Measurements from ENCODE around the gene TBX2. TPM values are rescaled to one million over a fixed set of nuclear protein-coding genes. Genes with fewer than 3 reads are reported as not detected.

TBX2 gene
- total and polyA plus RNA-seq, 2 of the 4 experiments (the other 2 are of a cell fraction): 20.1 to 64.1 TPM

GRCh38 chr17:61385577-61386236, 13.9 kb upstream of the TBX2 start:
- in situ Hi-C loops (cut with MboI; ENCODE audit: low sequenced_read_pairs): no loop called here
- H3K79me1 ChIP-seq (ENCODE audit: low read depth in 1 of 2, low read length in 2 of 2): peaks cover 4 to 60% of the 10 kb centered on the region in 2 experiments; a peak in 3 of 4 replicates
- no peak for ATAC-seq (ENCODE audit: low read depth)
- H3K9ac ChIP-seq (ENCODE audit: low read depth, low read length): no peak overlapping the region
- H3K27me3 ChIP-seq (ENCODE audit: control insufficient read depth, insufficient read depth, low read length): no peaks in the 10 kb centered on the region
- no peak overlapping the region for H3K23ac ChIP-seq (ENCODE audit: low read depth, low read length)
- no TSS peak for BruUV-seq (replicated peaks)
- dilution Hi-C loops (cut with HindIII; ENCODE audit: low sequenced_read_pairs, unreplicated experiment): no loop called here
- H3K56ac ChIP-seq (ENCODE audit: extremely low read depth, insufficient read depth, low read length): no peak overlapping the region
- H4K8ac ChIP-seq (ENCODE audit: low read depth in 2 of 2, low read length in 2 of 2): no peak overlapping the region
- H4K91ac ChIP-seq (ENCODE audit: insufficient read depth, low read depth, low read length): no peak overlapping the region
- H2AFZ ChIP-seq (replicated peaks; ENCODE audit: low read length, poor library complexity): no peak overlapping the region
- DNase-seq: peak; percentile 46
- no peak overlapping the region for H2BK5ac ChIP-seq (ENCODE audit: low read depth, low read length, poor library complexity, severe bottlenecking)
- ChIA-PET CTCF (no interaction called here), POLR2A (ENCODE audit: unreplicated experiment) (no interaction called here)
- no peak overlapping the region for H2BK15ac ChIP-seq (ENCODE audit: low read depth, low read length)
- no peak overlapping the region for H3K4me3 ChIP-seq (ENCODE audit: insufficient read depth, low read depth, low read length)
- no peak overlapping the region for H3K18ac ChIP-seq (ENCODE audit: low read depth, low read length)
- no peaks in the 10 kb centered on the region for H4K20me1 ChIP-seq (ENCODE audit: insufficient read depth, low read length)
- no peak overlapping the region for H2AK5ac ChIP-seq (ENCODE audit: low read depth, low read length)
- no peak overlapping the region for H2BK20ac ChIP-seq (ENCODE audit: low read depth, low read length)
- H3K14ac ChIP-seq (replicated peaks; ENCODE audit: low read depth, low read length): no peak overlapping the region
- peak; percentile 33; the same call in 1 of the 2 replicates for TF ChIP-seq RAD21 (IDR thresholded peaks at IDR 0.05; ENCODE audit: low read length)
- TF ChIP-seq CEBPB (IDR thresholded peaks at IDR 0.05; ENCODE audit: low read depth, low read length): peak; percentile 78
- 0 out of 2 replicates have a peak, but pooled peaks have one; percentile 25 for TF ChIP-seq CTCF (conservative IDR thresholded peaks at IDR 0.05; ENCODE audit: low read depth, low read length)
- no peak for TF ChIP-seq POLR2A (IDR thresholded peaks at IDR 0.05; ENCODE audit: low read depth, low read length)
- no peak for TF ChIP-seq USF2 (IDR thresholded peaks at IDR 0.05; ENCODE audit: low read depth, low read length)
- TF ChIP-seq RCOR1 (IDR thresholded peaks at IDR 0.05; ENCODE audit: insufficient replicate concordance, low read length): peak; percentile 12
- H2AK9ac ChIP-seq (replicated peaks; ENCODE audit: low read depth, low read length, poor library complexity): no peak overlapping the region
- no peak overlapping the region for H4K5ac ChIP-seq (ENCODE audit: low read depth, low read length)
- WGBS, 2 experiments (ENCODE audit: extremely low coverage in 2 of 2, insufficient read length in 1 of 2): no CpG with 5 or more reads among the region's 15 CpGs
- H3K9me3 ChIP-seq (ENCODE audit: control insufficient read depth, insufficient read depth, low read length): no peaks in the 10 kb centered on the region
- H3K4me2 ChIP-seq (ENCODE audit: low read depth, low read length): no peak overlapping the region
- no peaks in the 10 kb centered on the region for H3K36me3 ChIP-seq (ENCODE audit: control insufficient read depth, insufficient read depth, low read length)
- peaks cover 15% of the 10 kb centered on the region for H3K9me1 ChIP-seq (ENCODE audit: insufficient read depth, low read length)
- no peak overlapping the region for H2BK120ac ChIP-seq (ENCODE audit: low read depth, low read length)
- H3K4ac ChIP-seq (ENCODE audit: low read depth, low read length): no peak overlapping the region
- H3K27ac ChIP-seq (ENCODE audit: insufficient read depth, low read length): no peak overlapping the region
- intact Hi-C loops (cut with micrococcal nuclease): no loop called here
- peaks cover 4% of the 10 kb centered on the region for H3K4me1 ChIP-seq (ENCODE audit: control insufficient read depth, insufficient read depth, low read length)
